Fibroblast of lung (primary cell): ENCODE results near the gene FCER1G. TPM values are rescaled to one million over a fixed set of nuclear protein-coding genes. Genes with fewer than 3 reads are reported as not detected.
"Not testable (repeated sequence)": the region's sequence is repeated elsewhere in the genome, so short reads cannot be mapped to it uniquely, and the experiment has no call there.

Source experiments
- DNase-seq, 2 donors: peaks; one replicate each; pipeline versions ENCODE4 v3.0.0 to v3.0.0-alpha.2; 2010; ENCODE audit warnings: low read depth in 2 of 2
- H2AFZ ChIP-seq: 2 replicates; pipeline ENCODE4 v1.5.1; 2012; ENCODE audit warnings: low read length, control low read depth, inconsistent platforms
- H3K27ac ChIP-seq: 2 replicates; pipeline ENCODE4 v1.5.1; 2011; ENCODE audit warnings: low read length, control low read depth; ENCODE audit not compliant: insufficient read depth
- H3K27me3 ChIP-seq: 2 replicates; pipeline ENCODE4 v1.5.1; 2011; ENCODE audit warnings: mild to moderate bottlenecking, low read length; ENCODE audit not compliant: control insufficient read depth, insufficient read depth
- H3K36me3 ChIP-seq: 2 replicates; pipeline ENCODE4 v1.5.1; 2011; ENCODE audit warnings: low read length; ENCODE audit not compliant: control insufficient read depth, insufficient read depth
- H3K4me1 ChIP-seq: 2 replicates; pipeline ENCODE4 v1.5.1; 2011; ENCODE audit warnings: low read length; ENCODE audit not compliant: control insufficient read depth, insufficient read depth; ENCODE audit errors: extremely low read depth
- H3K4me2 ChIP-seq: 2 replicates; pipeline ENCODE4 v1.5.1; 2011; ENCODE audit warnings: low read length, control low read depth; ENCODE audit not compliant: insufficient read depth; ENCODE audit errors: extremely low read depth
- H3K4me3 ChIP-seq, 4 experiments: fragments of 200-600 bp in 1 of 4; sonication (generic) in 1 of 4; replicated peaks in 1 of 4; 2 replicates each; pipeline ENCODE4 v1.5.1; 2011 to 2016; ENCODE audit warnings: low read length in 4 of 4, low read depth in 3 of 4, mild to moderate bottlenecking in 3 of 4, control low read depth in 2 of 4, inconsistent platforms in 1 of 4, mixed read lengths in 1 of 4; ENCODE audit not compliant: insufficient read depth in 1 of 4; ENCODE audit errors: control extremely low read depth in 1 of 4
- H3K79me2 ChIP-seq: 2 replicates; pipeline ENCODE4 v1.5.1; 2012; ENCODE audit warnings: mild to moderate bottlenecking, low read length, inconsistent platforms; ENCODE audit not compliant: control insufficient read depth, insufficient read depth
- H3K9ac ChIP-seq: 2 replicates; pipeline ENCODE4 v1.5.1; 2011; ENCODE audit warnings: mild to moderate bottlenecking, low read length, control low read depth; ENCODE audit not compliant: insufficient read depth
- H3K9me3 ChIP-seq: 2 replicates; pipeline ENCODE4 v1.5.1; 2012; ENCODE audit warnings: low read depth, low read length; ENCODE audit not compliant: control insufficient read depth, insufficient read depth
- H4K20me1 ChIP-seq: 2 replicates; pipeline ENCODE4 v1.5.1; 2011; ENCODE audit warnings: low read length; ENCODE audit not compliant: control insufficient read depth, insufficient read depth; ENCODE audit errors: extremely low read depth
- CTCF ChIP-seq, 2 donors: IDR thresholded peaks in 1 of 2; conservative IDR thresholded peaks in 1 of 2; 1 replicate in 1 of 2; 2 replicates in 1 of 2; pipeline ENCODE4 v1.5.1; 2011 to 2012; ENCODE audit warnings: low read length in 2 of 2, control low read depth in 1 of 2, inconsistent platforms in 1 of 2, low read depth in 1 of 2, mild to moderate bottlenecking in 1 of 2
- EZH2 ChIP-seq: IDR thresholded peaks from 2 replicates; pipeline ENCODE4 v1.5.1; 2012; ENCODE audit warnings: low read length, control low read depth, mild to moderate bottlenecking; ENCODE audit errors: missing control alignments
- polyA plus RNA-seq, 2 donors: library from polyadenylated mRNA; depleted of rRNA in 1 of 2; stranded (reverse) in 1 of 2; unstranded in 1 of 2; fragments of >200 nt; gene quantifications; 2 replicates each; pipeline ENCODE4 v1.2.1, GENCODE V29; 2011 to 2012; ENCODE audit warnings: missing spikeins in 1 of 2
- total RNA-seq: library from RNA; depleted of rRNA; stranded (reverse); fragments of >200 nt; gene quantifications from 2 replicates; pipeline ENCODE4 v1.2.1, GENCODE V29; 2014

FCER1G gene
- total and polyA plus RNA-seq, 2 donors (not counting 1 experiment from before 2014, with no cell fraction given), result 0.85 TPM; not detected in 1

GRCh38 chr1:161242313-161242712, 27.2 kb downstream of the FCER1G start:
- Histone ChIP-seq H3K27me3 (no peaks in the 10 kb centered on the region), H3K9me3 (no peaks in the 10 kb centered on the region), H3K9ac (no peak overlapping the region), H3K27ac (no peak overlapping the region), H3K4me1 (no peaks in the 10 kb centered on the region), H3K4me3 (no peak overlapping the region), H4K20me1 (no peaks in the 10 kb centered on the region), H2AFZ (no peak overlapping the region), H3K79me2 (no peaks in the 10 kb centered on the region), H3K4me2 (no peak overlapping the region), H3K36me3 (no peaks in the 10 kb centered on the region)
- TF ChIP-seq EZH2 (no peak), CTCF (conservative IDR thresholded peaks at IDR 0.05 in 1 of 2, IDR thresholded peaks at IDR 0.05 in 1 of 2; ENCODE audit: low read depth in 1 of 2, low read length in 2 of 2) (no peak)
- DNase-seq, result no peak

- Histone ChIP-seq H3K27me3 (peaks cover 3% of the 10 kb centered on the region), H3K9me3 (no peaks in the 10 kb centered on the region), H3K36me3 (no peaks in the 10 kb centered on the region), H4K20me1 (no peaks in the 10 kb centered on the region), H3K4me2 (no peak overlapping the region), H2AFZ (no peak overlapping the region), H3K4me3 (no peak overlapping the region), H3K9ac (no peak overlapping the region), H3K27ac (no peak overlapping the region), H3K4me1 (no peaks in the 10 kb centered on the region), H3K79me2 (no peaks in the 10 kb centered on the region)
- TF ChIP-seq EZH2 (no peak), CTCF (conservative IDR thresholded peaks at IDR 0.05 in 1 of 2, IDR thresholded peaks at IDR 0.05 in 1 of 2; ENCODE audit: low read depth in 1 of 2, low read length in 2 of 2) (no peak)
- no peak for DNase-seq
These were observed 29.8 kb downstream of the FCER1G start for GRCh38 chr1:161244888-161245287.

GRCh38 chr1:161250100-161250499, 35.0 kb downstream of the FCER1G start:
- not testable (repeated sequence) for H3K27me3 ChIP-seq, H3K9ac ChIP-seq, H3K4me2 ChIP-seq, H3K27ac ChIP-seq, H2AFZ ChIP-seq, H3K36me3 ChIP-seq, H3K4me3 ChIP-seq, H4K20me1 ChIP-seq, H3K4me1 ChIP-seq, DNase-seq, H3K79me2 ChIP-seq, H3K9me3 ChIP-seq
